HK-2 (cell line): Measurements from ENCODE around the gene OR2F1.

Experiments used
- DNase-seq: peaks from one replicate; pipeline ENCODE4 v3.0.0-alpha.2; 2018; ENCODE audit not compliant: unreplicated experiment

Gene OR2F1, protein sequence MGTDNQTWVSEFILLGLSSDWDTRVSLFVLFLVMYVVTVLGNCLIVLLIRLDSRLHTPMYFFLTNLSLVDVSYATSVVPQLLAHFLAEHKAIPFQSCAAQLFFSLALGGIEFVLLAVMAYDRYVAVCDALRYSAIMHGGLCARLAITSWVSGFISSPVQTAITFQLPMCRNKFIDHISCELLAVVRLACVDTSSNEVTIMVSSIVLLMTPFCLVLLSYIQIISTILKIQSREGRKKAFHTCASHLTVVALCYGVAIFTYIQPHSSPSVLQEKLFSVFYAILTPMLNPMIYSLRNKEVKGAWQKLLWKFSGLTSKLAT

DNA sequence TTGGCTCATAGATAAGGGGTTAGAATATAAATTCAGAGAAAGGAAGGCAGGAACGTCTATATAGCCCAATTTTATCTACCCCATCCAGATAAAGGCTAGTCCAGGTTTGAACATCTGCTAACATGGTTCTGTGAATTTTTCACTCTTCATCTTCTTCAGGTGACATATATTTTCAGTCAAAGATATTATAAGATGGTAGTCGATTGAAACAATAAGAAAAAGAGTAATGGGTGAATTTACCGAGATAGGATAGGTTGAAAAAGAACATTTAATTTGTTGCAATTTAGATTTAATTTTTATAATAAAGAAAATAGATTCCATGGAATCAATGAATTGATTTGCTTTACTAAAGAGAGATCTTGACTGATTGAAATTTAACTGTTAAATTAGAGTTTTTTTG is at the start of gene OR2F1:
TSS of gene OR2F1 (plus strand) at position 301 of the 400 bp plus-strand sequence. CDS start 5,127 bp downstream, outside the sequence.
- no peak for DNase-seq

DNA sequence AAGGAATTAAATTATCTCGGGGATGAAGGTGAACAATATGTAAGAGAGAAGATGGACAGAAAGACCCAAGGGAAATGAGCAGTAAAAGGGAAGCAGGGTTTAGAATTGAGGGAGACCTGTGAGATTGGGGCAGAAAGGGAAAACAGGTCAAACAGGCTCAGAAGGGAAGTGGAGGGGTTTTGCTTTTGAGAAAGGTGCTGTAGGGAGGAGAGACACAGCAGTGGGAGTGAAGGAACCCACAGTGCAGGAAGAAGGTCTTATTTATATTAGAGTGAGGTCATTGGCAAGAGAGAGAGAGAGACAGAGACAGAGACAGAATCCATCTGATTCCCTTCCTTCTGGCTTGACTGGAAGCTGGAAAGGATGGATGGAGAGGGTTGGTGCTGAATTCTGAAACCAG is 49.1 kb upstream of the OR2F1 start:
- no peak for DNase-seq

DNA sequence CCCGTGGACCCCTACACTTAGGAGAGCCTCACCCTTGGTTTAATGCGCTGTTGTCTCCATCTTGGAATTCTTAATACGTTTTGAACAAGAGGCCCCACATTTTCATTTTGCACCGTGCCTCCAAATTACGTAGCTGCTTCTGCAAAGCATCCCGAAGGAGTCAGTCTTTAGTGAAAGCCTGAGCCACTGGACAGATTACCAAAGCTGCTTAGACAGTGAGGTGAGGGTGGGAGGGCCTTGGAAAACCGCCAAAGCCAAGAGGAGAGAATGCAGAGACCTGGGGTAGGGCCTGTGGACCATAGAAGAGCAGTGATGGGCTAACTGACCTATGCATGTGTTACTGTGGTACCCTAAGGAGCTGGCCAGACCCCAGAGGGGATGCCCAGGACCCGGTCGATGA is 48.5 kb upstream of the OR2F1 start:
- no peak for DNase-seq

DNA sequence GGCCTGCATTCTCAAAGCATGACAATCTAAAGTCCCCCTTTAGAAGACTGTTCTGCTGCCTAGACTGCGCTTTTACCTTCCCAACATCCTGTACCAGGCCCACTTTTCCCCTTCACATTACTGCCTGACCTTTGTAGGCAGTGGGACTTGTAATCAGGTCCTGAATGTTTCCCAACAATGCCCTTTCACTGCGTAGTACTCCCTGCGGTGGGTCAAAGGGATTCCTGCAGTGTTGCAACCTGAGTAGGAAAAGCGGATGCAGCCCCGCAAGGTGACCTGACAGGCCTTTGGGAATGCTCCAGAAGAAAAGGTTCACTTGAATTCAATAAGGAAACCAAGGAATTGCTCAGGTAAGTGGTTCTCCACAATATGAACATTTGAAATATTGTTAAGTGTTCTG is 47.7 kb upstream of the OR2F1 start:
- DNase-seq = no peak

DNA sequence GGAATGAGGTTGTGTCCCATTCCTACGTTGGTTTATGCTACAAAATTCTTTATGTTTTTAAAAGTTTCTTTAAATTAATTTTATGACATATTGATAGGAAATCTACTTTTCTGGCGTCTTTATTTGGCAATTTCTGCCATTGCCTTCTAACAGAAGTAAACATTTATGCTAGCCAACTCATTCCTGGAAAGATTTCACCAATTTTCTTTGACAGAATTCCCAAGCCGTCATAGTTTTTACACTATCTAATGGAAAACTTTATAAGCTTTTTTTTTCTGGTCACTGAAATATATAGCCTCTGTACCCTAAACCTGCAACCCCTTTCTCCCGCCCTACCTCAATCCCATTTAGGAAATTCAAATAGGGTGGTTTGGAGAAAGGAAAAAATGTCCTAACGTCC is 46.5 kb upstream of the OR2F1 start:
- no peak for DNase-seq

DNA sequence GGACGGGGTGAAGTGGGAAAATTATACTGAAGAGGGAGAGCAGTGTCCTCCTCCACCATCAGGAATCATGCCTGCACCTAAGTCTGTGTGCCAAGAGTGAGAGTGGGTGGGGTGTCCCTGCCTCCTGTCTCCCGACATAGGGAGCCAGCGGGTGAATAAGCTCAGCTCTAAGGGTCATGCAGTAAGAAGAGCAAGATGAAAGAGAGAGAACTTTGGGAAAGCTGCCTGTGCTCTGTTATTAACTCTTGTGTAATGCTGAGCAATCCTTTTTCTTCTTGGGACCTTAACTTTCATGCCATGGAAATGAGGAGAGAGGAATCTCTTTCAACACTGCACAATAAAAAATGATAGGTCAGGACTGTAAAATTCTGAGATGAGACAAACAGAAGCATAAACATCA is 44.8 kb upstream of the OR2F1 start:
- DNase-seq = no peak

DNA sequence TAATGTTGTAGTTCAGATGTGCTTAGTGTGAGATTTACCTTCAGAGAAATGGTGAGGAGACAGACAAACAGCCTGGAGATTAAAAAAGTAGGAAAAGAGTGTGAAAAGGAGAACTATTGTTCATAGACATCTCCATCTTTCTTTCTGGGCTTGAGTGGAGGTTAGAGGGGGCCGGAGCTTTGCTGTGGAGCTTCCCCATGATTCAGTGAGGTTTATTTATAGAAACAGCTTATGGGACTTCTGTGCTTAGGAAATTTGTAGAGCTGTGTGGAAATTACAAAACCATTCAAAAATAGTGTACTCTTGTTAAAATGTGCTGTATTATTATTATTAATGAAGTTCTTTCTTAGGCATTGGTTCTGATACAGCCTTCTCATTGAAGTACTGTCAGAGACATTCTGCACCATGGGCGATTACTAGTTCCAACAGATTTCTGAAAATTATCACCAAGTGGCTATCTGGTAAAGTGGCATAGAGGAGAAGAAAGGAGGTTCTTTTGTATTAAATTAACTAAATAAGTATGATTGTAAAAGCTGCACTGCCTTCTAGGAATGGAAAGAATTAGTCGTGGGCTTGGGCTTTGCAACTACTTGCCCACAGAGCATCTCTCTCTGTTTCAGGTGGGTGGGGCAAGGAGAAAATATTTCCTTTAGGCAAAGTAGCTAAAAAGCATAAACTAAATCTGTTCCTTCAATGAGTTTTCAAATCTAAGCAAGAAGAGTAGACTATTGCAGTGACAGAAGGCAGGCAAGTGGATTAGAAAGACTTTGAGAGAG is 44.0 kb upstream of the OR2F1 start:
- no peak for DNase-seq

DNA sequence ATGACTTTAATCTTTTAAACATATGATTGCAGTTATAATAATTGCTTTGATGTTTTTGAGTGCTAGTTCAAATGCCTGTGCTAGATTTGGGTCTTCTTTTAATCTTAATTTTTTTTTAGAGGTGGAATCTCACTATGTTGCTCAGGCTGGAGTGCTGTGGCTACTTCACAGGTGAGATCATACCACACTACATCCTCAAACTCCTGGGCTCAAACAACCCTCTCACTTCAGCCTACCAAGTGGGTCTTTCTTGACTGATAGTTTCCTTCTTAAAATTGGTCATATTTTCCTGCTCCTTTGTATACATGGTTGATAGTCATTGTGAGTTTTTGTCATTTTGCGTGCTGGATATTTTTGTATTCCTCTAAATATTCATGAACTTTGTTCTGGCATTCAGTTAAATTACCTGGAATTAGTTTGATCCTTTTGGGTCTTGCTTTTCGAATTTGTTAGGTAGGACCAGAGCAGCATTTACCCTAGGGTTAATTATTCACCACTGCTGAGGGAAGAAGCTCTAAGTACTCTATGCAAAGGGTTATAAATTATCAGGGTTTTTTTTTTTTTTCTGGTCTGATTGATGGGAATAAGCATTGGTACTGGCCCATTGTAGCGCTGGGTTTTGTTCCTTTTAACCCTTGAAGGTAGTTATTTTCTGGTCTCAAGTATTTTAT is 40.6 kb upstream of the OR2F1 start:
- DNase-seq = no peak

DNA sequence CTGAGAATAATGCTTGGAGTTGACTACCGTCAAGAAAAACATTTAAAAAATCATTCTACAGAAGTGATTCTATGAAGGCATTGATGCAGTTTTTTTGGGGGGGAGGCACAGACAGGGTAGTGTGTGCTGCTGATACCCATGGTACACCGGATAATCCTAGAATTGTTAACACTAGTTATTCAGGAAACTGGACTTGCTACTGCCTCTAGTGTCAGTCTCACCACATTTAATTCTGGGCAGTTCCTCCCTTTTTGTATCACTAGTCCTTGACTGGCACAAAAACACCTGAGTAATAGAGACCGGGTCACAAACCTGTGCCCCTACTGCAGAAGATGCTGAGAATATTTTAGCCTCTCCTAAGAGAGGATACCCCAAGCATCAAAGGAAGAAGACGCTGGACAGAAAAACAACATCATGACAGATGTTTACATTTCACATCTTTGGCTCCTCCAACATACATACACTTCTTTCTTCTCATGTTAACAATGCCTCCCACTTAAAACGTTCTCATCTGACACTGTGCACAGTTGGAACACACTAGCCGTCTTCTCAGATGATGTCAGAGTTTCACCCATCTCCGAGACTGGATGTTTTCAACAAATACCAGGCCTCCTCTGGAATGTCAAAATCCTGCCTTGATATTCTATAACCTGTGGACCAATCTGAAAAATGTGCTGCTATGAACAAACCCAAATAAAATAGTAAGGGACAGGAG is 39.5 kb upstream of the OR2F1 start:
- no peak for DNase-seq

DNA sequence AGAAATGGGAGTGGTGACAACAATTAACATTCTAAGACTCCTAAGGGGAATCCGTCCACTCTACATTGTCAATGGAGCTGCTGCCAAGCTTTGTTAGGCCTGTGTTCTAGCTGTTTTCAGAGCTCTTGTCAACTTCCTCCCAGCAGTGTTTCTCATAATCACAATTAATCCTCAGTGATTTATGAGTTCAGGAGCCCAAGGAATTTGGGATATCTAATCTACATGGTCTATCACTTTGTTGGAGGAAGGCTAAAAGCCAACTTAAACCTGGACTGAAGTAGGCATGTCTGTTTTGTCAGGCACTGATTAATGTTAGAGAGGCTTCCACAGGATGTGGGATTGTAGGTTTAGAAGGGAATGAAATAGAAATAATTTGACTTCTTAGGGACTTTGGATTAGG is 29.8 kb upstream of the OR2F1 start:
- no peak for DNase-seq

DNA sequence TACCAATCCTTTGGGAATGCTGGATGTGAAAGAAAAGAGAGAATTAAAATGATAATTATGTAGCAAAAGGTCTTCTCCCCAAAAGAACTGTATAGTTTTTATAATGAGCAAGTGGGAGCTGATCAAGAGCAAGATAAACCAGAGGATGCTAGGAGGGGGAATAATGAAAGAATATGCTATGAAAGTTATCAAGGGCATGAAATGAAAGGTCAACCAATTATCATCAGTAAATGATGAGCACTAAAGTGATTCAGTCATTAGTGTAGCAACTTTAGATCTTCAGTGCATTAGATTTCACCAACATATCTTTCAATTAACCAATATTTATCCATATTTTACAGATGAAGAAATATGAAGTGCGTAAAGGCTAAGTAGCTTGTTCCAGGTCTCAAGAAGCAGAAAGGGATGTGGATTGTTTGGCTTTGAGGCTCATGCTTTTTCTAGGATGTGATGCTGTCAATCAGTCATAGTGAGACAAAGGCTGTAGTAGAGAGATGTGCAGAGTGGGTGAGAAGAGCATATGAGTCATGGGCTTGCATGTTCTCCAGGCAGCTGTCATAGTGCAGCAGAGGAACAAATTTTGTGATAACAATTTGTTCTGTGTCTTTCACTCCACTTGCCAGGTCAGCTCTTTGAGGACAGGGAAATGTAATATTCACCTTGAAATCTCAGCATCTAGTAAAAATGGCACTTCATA is 25.3 kb upstream of the OR2F1 start:
- DNase-seq = no peak

DNA sequence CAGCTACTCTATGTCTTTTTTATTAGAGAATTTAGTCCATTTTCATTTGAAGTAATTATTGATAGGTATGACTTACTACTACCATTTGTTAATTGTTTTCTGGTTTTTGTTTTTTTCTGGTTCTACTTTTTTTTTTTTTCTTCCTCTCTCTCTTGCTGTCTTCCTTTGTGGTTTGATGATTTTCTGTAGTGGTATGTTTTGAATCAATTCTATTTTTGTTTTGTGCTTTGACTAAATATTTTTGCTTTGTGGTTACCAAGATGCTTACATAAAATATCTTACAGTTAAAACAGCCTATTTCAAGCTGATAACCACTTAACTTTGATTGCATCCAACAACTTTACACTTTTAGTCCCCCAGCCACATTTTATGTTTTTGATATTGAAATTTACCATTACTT is 22.9 kb upstream of the OR2F1 start:
- DNase-seq = no peak

DNA sequence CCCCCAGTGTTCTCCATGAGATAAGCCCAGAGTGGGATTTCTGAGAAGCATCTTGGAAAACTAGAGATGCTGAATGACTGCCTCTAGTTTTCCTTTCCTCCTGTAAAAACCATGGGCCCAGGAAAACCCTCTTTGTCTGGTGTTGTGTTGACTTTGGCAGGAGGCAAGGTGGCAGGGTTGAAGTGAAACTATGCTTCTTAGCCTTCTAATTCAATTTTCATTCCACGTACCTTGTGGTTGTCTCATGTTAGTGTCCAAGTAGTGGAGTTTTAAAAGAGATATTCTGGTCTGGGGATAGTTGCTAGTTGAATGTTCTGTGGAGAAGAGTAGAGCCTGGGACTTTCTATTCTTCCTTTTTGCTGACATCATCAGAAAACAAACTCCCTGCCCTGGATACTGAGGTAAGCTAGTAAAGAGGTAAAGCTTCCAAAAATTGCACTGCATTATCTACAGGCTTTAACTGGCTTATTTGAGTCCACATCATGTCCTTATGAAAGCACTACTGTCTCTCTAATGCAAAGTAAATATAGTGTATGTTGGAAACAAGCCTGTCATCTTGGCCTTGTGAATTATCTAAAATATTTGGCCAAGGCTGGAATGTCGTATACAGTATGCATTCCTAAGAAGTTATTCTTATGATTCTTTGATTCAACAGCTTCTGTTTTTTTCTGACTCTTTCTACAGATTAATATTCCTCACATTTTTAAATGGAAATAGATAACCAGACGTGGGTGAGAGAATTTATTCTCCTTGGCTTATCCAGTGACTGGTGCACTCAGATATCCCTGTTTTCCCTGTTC is 19.9 kb upstream of the OR2F1 start, which contains the start of gene OR2F2:
TSS of gene OR2F2 (plus strand) at position 708 of the 800 bp plus-strand sequence. CDS start at position 708, 0 bp downstream.
- no peak for DNase-seq

DNA sequence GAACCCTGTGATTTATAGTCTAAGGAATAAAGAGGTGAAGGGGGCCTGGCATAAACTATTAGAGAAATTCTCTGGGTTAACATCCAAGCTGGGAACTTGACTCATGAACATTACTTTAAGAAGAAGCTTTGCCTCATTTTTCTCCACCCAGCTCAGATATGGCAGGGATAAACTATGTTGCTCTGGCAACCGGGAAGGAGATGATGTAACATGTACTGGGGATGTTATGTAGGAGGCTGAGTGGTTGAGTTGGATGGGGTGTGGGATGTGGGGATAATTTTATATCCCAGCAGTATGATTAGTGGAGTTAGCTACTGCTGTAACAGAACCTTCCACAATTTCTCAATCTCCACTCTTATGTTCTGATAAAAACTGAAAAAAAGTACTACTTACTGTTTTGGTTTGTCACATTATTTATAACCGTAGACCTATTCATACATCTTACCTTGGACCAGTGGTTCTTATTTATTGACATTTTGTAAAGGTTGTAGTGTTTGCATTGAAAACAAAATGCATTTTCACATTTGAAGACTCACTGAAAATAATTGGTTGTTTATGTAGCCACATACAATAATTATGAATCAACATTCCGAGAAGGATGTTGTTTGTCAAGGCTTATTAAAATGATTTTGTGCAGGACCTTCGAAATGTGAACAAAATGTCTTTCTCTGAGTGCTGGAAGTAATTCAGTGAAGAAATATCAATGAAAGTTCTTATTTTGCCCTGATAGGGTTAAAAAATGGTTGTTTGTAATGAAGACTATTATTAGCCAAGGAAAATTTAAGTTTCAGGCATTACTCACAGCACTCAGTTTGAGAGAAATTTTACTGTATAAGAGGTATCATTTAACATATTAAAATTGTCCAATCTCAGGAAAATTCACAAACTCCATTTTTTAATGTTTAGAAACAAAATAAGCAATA is 18.3 kb upstream of the OR2F1 start:
- no peak for DNase-seq

DNA sequence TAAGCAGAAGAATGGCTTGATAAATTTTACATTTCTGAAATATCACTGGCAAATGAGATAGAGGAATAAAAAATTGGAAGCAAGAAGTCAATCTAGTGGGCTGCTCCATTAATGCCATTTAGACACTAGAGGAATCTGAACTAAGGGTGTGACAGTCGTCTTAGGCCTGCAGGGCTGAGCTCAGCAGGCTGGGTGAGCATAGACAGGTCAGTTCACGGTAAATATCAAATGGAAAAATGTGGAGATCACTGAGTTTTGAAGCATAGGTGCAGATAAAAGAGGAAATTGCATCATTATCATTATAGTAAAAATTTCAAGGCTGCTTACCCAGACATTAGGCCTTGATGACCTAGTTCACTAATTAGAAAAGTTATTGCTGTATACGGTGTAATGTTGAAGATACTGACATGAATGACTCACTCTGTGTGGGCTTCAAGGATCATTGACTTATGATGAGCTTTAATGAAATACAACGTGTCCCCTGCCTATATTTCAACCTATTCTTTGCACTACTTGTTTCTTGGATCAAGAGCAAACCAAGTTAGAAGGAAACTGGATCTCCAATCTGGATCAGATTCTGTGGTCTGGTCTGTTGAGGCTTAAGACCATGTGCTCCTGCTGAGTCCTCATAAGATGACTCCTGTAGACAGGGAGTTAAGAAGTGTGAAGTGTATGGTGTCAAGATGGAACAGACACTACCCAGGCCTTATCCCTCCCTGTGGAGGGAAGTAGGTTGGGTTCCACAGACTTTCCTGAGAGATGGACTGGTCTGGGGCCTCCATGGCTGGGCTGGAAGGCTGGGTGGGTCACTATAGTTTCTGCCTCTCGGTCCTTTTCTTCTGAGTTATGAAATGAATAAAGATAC is 16.0 kb upstream of the OR2F1 start:
- no peak for DNase-seq

DNA sequence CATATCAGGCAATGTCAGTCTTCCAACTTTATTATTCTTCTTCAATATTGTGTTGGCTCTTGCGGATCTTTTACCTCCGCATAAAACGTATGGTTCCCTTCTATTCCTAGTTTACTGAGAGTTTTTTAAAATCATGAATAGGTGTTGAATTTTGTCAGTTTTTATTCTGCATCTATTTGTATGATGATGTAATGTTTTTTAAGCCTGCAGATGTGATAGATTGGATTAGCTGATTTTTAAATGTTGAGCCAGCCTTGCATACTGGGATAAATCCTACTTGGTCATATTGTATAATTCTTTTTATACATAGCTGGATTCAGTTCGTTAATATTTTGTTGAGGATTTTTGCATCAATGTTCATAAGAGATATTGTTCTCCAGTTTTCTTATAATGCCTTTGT is 9.2 kb upstream of the OR2F1 start:
- DNase-seq = no peak

DNA sequence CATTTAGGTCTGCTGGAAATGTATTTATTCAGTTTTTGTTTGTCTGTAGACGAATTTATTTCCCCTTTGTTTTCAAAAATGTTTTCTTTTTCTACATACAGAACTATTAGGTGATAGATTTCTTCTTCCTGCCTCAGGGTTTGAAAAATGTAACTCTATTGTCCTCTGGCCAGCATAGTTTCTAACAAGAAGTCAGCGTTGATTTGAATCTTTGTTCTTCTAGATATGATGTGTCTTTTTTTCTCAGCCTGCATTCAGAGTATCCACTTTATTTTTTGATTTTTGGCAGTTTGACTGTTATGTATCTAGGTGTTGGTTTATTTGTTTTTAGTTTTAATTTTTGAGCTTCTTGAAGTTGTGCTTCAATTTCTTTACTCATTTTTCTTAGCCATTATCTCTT is 7.5 kb upstream of the OR2F1 start:
- no peak for DNase-seq

DNA sequence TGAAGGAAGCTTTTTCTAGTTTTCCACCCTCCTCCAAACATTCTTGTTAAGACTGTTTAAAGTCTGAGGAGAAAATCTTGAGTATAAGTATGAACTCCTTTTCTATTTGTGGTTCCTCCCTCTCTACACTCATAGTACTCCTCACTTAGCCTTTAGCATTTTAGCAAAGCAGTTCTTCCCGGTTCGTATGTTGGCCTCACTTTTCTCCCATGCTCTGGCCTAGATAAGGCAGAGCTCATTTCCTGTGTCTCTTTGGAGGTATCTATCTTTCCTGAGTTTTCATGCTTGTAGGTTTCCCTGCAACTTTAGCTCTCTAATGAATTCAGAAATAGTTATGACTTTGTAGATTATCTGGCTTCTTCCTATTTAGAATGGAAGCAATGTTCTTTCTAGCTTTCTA is 5.9 kb upstream of the OR2F1 start:
- no peak for DNase-seq

DNA sequence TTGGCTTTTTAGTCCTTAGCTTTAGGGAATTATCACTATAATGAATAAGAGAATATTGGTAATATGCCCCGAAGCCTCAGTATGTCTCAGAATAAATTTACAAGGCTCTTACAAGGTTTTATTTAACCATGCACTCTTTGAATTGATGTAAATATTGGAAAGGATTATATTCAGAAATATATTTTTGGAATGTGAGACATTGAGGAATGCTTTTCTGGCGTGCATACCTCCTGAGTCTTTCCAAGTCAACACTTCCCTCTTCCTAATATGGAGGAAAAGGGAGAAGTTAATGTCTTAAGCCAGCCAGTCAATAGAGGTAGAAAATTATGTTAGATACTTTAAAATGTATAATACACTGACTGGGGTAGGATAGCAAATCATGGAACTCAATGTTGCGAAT is 1.2 kb upstream of the OR2F1 start:
- no peak for DNase-seq
